Stimulated activated CD4-positive, alpha-beta T cell treated with anti-CD3 and anti-CD28 coated beads, TNF-alpha, amount 100 ng/mL, for 4 hours (primary cell): ENCODE data around the gene WFDC10A.
"Not testable (repeated sequence)": the region's sequence is repeated elsewhere in the genome, so short reads cannot be mapped to it uniquely, and the experiment has no call there.

Experiments
- DNase-seq, 3 experiments: peaks; one replicate each; pipeline ENCODE4 v3.0.0-alpha.2; 2020; ENCODE audit warnings: low read depth in 3 of 3

WFDC10A gene

DNA sequence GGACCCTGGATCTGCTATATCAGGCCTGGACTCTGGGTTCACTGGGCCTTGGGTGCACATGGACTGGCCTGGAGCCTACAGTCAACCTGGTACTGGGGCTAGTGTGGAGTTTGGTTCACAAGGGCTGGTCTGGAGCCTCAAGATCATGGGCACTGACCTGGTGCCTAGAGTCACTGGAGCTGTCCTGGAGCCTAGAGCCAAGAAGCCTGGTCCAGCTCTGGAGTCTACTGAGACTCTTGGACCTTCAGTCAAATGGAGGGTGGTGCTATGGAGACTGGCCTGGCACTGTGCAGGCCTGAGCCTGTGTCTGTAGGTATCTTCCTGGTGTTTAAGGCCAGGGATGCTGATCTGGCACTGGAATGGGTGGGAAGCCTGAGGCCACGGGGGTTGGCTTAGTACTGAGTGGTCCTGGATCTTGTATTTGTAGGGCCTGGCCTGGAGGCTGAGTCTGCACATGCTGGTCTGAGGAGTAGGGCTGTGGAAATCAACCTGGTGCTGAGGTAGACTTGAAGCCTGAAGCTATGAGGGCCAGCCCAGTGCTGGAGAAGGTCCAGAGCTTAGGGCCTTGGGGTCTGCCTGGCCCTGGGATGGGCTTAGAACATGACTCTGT lies 18.0 kb downstream of the WFDC10A start:
- DNase-seq = no peak

DNA sequence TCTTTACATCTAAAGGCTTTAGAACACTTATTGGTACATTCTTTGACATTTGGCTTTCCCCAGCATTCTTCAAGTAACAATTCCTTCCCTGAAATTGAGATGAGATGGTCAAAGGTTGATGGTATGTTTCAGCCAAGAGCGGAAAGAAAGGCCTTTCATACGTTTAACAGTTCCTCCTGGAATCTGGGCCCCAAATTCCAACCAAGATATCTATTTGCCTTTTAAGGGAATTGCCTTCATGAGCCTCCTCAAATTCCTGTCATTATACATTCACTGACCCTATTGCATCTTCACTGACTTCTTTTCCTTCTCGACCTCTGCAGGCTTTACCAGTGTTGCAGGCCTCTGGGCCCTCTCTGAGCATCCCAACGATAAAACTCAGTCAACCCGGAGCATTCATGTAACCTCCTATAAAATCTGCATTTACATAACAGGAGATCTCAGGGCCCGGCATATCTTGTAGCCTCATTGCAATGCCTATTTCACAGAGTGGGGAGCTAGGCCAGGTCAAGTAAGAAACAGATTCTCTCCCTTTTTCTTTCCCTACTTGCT lies 19.8 kb downstream of the WFDC10A start:
- no peak for DNase-seq

DNA sequence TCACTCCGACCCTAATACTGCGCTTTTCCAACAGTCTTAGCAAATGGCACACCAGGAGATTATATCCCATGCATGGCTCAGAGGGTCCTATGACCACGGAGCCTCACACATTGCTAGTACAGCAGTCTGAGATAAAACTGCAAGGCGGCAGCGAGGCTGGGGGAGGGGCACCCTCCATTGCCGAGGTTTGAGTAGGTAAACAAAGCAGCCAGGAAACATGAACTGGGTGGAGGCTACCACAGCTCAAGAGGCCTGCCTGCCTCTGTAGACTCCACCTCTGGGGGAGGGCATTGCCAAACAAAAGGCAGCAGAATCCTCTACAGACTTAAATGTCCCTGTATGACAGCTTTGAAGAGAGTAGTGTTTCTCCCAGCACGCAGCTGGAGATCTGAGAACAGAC lies 22.2 kb downstream of the WFDC10A start:
- not testable (repeated sequence) for DNase-seq

DNA sequence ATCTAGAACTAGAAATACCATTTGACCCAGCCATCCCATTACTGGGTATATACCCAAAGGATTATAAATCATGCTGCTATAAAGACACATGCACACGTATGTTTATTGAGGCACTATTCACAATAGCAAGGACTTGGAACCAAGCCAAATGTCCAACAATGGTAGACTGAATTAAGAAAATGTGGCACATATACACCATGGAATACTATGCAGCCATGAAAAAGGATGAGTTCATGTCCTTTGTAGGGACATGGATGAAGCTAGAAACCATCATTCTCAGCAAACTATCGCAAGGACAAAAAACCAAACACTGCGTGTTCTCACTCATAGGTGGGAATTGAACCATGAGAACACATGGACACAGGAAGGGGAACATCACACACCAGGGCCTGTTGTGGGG lies 27.5 kb downstream of the WFDC10A start:
- not testable (repeated sequence) for DNase-seq

DNA sequence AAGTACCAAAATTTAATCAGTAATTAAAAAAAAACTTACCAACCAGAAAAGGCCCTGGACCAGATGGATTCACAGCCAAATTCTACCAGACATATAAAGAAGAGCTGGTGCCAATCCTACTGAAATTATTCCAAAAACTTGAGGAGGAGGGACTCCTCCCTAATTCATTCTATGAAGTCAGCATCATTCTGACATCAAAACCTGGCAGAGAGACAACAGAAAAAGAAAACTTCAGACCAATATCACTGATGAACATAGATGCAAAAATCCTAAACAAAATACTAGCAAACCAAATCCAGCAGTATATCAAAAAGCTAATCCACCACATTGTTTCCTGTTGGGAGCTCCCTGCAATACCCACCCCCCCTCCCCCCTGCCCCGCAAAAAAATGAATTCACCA lies 40.6 kb downstream of the WFDC10A start, which contains the start of gene WFDC11:
Gene WFDC11 (minus strand): TSS at position 101 of the 400 bp plus-strand sequence. CDS start 19,639 bp downstream, outside the sequence.
- no peak for DNase-seq

DNA sequence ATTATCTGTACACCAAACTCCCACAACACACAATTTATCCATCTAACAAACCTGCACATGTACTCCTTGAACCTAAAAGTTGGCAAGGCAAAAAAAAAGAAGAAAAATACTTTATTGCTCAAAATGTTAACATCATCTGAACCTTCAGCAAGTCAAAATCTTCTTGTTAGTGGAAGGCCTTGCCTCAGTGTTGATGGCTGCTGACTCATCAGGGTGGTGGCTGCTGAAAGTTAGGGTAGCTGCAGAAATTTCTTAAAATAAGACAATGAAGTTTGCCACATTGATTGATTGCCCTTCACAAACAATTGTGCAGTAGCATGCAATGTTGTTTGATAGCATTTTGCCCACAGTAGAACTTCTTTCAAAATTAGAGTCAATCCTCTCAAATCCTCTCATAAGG lies 43.2 kb downstream of the WFDC10A start:
- no peak for DNase-seq

DNA sequence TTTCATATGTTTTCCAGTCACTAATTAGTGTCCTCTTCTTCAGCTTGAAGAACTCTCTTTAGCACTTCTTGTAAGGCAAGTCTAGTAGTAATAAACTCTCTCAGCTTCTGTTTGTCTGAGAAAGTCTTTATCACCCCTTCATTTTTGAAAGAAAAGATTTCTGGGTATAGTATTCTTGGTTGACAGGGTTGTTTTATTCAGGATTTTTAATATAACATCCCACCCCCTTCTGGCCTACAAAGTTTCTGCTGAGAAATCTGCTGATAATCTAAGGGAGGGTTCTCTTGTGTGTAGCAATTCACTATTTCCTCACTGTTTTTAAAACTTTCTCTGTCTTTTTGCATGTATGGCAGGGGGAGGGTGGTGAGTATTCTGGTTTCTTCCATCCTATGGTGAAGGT lies 50.1 kb downstream of the WFDC10A start:
- no peak for DNase-seq
